GM18870 (cell line): ENCODE measurements around the gene CLDN7.

ENCODE experiments used
- ATAC-seq: cut with Tn5 transposase; IDR thresholded peaks from one replicate; pipeline ENCODE4 v1.9.1; 2021; ENCODE audit warnings: moderate library complexity; ENCODE audit not compliant: unreplicated experiment

CLDN7 gene

DNA sequence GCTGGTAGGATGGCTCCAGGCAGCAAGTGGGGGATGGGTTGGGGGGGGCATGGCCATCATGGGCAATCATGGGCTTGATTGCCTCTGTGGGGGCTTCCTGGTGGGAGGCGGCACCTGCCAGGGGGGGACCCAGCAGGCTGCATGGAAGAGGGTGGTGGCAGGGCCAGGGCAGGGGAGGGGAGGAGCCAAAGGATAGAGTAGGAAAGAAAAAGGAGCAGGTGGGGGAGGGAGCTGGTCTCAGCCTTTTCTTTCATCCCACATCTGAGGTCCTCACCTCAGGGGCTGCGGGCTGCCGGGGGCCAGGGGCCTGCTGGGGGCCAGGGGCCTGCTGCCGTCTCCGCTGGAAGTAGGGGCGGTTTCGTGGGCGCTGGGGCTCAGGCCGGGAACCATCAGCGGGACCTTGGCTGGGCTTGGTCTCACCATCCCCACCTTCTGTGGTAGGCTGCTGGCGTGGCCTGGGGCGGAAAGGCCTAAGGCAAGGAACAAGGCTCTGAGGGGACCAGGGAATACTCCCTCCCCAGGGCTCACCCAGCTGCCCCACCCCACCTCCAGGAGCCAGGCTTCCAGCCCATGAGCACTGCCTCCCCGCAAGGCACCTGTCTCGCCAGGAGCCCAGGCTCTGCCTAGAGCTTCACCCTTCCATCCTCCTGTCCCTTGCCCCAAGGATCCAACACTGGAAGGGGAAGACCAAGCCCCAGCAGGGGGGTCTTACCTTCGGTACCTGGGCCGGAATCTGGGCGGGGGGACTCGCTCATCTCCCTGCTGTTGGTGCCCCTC lies 27.2 kb upstream of the CLDN7 start:
- no peak for ATAC-seq

DNA sequence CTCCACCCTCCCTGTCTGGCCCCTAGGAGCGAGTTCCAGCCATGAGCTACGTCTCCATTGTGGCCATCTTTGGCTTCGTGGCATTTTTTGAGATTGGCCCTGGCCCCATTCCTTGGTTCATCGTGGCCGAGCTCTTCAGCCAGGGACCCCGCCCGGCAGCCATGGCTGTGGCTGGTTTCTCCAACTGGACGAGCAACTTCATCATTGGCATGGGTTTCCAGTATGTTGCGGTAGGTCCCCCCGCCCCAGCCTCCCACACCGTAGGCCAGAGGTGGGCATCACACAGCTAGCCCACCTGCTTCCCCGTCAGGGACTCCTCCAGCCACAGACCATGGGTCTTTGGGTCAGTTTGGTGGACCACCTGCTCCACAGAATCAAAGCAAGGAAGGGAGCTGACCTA lies 23.4 kb upstream of the CLDN7 start:
- ATAC-seq, result no peak

DNA sequence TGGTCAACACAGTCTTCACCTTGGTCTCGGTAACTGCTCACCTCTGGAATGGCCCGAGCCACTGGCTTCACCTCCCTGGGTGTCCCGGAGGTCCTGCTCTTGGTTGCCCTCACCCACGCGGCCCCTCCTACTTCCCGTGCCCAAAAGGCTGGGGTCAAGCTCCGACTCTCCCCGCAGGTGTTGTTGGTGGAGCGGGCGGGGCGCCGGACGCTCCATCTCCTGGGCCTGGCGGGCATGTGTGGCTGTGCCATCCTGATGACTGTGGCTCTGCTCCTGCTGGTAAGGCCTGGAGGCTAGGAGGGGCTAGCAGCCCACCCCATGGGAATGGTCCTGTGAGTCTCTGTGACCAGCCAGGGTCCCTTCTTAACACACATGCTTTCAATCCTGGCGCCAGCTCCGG lies 22.6 kb upstream of the CLDN7 start:
- ATAC-seq, result no peak

DNA sequence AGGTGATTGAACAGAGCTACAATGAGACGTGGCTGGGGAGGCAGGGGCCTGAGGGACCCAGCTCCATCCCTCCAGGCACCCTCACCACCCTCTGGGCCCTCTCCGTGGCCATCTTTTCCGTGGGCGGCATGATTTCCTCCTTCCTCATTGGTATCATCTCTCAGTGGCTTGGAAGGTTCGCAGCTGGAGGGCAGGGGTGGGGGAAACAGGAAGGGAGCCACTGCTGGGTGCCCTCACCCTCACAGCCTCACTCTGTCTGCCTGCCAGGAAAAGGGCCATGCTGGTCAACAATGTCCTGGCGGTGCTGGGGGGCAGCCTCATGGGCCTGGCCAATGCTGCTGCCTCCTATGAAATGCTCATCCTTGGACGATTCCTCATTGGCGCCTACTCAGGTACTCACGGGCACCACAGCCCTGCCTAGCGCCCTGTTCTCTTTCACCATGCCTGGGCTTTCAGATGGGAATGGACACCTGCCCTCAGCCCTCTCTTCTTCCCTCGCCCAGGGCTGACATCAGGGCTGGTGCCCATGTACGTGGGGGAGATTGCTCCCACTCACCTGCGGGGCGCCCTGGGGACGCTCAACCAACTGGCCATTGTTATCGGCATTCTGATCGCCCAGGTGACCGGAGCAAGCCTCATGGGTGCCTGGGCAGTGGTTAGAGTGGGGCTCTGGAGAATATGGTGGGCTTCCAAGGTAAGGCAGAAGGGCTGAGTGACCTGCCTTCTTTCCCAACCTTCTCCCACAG lies 21.4 kb upstream of the CLDN7 start:
- ATAC-seq, result no peak

DNA sequence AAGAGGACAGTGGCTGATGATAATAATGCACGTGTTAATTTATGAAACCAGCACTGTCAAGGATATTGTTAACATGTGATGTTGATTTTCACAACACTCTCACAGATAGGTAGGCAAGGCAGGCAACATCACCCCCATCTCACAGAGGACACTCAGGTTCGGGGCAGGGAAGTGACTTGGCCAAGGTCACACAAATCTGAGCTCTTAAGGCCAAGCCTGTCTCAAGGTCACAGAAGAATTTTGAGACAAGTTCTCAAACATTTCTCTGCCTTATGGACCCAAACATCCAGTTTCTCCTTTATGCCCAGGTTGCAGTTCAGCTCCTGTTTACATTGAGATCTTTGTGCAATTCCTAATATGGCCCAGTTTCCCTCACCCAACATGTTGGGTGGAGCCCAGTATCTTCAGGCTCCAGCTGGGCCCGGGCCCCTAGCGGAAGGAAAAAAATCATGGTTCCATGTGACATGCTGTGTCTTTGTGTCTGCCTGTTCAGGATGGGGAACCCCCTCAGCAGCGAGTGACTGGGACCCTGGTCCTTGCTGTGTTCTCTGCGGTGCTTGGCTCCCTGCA lies 20.6 kb upstream of the CLDN7 start:
- no peak for ATAC-seq

DNA sequence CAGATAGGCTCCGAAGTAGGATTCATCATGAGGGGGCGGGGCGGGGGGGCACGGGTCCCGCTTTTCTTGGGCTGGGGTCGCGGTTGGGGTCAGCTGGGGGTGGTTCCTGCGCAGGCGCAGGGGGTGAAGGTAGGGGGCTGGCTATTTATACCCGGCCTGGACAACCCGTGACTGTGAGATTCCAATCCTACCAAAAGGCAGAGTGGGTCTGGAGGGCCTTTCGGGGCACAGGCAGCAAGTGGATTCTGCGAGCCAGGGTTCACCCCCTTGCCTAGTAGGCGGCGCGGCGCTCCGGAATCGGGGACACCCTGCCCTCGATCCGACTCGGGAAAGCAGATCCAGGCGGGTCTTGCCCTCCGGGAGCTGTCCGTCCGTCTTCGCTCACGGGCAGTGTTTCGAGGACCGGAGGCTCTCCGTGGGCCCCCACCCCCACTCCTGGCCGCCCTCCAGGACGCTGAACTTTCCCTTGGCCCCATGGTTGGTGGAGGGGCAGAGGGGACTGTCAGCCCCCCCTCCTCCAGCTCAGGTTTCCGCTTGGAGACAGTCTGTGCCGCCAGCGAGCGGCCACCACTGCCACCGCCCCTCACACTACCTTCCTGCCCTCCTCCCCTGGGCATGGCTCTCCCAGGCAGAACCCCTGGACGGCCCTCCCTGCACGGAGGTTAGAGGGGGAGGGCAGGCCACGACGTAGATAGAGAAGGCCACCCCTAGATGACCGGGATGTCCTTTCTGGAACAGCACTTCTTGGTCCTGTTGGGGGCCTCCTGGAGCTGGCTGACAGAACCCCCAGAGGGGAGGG lies 19.9 kb upstream of the CLDN7 start:
- ATAC-seq, result no peak

DNA sequence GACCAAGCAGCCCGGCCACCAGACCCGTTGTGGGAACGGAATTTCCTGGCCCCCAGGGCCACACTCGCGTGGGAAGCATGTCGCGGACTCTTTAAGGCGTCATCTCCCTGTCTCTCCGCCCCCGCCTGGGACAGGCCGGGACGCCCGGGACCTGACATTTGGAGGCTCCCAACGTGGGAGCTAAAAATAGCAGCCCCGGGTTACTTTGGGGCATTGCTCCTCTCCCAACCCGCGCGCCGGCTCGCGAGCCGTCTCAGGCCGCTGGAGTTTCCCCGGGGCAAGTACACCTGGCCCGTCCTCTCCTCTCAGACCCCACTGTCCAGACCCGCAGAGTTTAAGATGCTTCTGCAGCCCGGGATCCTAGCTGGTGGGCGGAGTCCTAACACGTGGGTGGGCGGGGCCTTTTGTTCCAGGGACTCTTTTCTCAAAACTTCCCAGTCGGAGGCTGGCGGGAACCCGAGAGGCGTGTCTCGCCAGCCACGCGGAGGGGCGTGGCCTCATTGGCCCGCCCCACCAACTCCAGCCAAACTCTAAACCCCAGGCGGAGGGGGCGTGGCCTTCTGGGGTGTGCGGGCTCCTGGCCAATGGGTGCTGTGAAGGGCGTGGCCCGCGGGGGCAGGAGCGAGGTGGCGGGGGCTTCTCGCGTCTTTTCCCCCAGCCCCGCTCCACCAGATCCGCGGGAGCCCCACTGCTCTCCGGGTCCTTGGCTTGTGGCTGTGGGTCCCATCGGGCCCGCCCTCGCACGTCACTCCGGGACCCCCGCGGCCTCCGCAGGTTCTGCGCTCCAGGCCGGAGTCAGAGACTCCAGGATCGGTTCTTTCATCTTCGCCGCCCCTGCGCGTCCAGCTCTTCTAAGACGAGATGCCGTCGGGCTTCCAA lies 19.0 kb upstream of the CLDN7 start, which contains the start of gene SLC2A4:
Gene SLC2A4 (plus strand): TSS at position 645 of the 879 bp plus-strand sequence. CDS start 217 bp downstream, at position 862.
- no peak for ATAC-seq

DNA sequence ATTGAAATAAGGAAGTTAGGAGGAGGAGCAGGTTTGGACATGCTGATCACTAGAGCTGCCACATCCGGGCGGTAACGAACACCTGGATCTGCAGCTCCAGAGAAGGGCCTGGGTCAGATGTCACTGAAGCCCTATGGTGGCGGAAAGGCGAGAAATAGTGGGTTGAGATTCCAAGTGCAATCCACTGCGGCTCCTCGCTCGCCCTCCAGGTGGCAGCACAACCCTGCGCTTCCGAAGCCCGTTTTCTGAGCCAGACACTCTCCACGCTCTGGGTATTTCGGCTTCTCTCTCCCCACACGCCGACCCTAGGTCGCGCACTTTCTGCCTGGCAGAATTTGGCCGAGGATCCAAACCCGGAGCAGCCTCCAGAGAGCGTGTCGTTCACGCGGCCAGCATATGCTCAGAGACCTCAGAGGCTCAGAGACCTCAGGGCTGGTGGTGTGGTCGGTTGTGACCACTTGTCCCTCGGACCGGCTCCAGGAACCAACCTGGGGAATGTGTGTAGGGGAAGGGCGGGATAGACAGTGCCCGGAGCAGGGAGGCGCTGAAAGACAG lies 18.3 kb upstream of the CLDN7 start:
- no peak for ATAC-seq

DNA sequence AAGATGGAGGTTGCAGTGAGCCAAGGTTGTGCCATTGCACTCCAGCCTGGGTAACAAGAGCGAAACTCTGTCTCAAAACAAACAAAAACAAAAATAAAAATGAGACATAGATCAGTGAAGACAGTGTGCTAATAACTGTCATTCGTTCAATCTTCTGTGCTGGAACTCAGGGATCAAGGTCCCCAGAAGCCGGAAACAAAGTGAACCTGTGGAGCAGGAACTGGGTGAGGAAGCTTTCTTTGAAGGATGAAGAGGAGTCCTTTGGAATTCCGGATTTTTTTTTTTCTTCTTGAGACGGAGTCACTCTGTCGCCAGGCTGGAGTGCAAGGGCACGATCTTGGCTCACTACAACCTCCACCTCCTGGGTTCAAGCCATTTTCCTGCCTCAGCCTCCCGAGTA lies 17.2 kb upstream of the CLDN7 start:
- ATAC-seq, result no peak

DNA sequence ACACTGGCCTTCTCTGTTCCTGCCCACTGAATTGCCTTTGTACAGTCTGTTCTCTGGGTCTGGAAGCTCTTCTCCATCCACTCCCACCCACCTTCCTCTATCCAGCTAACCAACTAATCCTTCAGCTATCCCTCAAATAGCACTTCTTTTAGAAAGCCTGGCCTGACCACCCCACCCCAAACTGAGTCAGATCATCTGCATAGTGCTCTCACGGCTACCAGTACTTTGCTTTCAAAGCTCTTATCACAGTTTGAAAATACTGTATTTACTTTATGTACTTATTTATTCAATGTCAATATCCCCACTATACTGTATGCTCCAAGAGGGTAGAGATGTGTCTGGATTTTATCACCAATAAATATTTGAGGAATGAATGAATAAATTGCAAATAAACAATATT lies 4.5 kb upstream of the CLDN7 start:
- no peak for ATAC-seq

DNA sequence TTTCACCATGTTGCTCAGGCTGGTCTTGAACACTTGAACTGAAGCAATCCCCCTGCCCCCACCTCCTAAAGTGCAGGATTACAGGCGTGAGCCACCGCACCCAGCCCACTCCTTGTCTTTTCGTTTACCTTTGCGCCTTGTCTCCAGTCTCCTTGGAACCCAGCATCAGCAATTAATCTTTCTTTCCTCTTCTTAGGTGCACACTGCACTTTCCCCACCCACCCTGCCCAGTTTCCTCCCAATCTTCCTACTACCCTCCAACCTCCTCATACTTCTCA lies 1.5 kb upstream of the CLDN7 start:
- ATAC-seq, result no peak

DNA sequence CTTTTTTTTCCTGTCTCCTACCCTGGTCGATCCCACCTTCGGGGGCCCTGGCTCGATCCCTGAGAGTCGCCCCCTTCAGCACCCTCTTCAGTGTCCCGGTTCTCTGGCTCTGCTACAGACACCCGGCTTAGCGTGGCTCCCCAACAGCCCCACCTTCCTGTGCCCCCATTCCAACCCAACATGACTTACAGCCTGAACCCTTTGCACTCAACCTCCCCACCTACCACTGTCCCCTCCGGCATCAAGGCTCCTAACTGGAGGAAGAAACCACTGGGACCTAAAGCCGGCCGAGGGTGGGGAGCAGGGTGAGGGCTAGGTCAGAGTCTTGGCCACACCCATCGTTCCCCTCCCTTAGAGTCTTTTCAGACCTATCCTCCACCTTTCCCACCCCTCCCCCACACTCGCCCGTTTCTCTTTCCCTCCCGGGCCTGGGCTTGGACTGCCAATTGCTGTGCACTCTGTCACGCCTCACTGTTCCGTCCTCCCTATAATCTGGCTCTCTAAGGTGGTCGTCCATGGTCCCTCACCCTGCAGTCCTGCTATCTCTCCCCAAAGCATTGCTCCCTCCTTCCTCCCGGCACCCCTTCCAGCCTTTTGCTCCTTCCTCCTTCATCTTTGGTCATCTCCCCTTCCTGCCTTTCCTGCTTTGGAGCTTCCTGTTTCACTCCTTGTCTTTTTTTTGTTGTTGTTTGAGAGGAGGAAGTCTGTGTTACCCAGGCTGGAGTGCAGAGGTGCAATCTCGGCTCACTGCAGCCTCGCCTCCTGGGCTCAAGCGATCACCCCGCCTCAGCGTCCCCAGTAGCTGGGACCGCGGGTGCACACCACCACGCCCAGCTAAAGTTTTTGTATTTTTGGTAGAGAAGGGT lies 890 bp upstream of the CLDN7 start:
- no peak for ATAC-seq

DNA sequence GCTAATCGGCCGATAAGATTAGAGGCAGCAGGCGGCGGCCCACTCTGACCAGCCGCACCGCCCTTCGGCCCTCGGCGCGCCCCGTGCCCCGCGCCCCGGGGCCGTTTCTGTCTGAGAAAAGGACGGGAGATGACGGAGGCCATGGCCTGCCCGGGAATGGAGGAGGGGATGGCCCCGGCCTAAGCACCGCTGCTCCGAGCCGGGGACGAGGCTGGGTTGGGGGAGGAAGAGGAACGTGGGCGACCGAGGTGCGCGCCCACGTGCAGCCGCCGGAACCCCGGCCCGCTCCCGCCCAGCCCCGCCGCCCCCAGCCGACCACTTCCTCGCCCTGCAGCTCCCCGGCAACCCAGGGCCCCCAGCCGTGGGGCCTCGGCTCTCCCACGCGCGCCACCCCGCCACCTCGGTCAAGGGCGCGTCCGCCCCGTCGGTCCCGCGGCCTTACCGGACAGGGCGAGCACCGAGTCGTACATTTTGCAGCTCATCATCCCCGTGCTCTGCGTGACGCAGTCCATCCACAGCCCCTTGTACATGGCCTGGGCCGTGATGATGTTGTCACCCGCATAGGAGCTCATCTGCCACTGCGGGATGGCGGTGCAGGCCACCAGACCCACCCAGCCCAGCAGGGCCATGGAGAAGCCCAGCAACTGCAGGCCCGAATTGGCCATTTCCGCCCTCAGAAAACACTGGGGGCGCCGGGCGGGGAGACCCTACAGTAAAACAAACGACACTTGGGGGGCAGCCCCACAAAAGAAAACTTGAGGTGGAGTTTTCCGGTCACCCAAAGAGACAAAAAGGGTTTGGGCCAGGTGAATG lies 693 bp downstream of the CLDN7 start:
- no peak for ATAC-seq

DNA sequence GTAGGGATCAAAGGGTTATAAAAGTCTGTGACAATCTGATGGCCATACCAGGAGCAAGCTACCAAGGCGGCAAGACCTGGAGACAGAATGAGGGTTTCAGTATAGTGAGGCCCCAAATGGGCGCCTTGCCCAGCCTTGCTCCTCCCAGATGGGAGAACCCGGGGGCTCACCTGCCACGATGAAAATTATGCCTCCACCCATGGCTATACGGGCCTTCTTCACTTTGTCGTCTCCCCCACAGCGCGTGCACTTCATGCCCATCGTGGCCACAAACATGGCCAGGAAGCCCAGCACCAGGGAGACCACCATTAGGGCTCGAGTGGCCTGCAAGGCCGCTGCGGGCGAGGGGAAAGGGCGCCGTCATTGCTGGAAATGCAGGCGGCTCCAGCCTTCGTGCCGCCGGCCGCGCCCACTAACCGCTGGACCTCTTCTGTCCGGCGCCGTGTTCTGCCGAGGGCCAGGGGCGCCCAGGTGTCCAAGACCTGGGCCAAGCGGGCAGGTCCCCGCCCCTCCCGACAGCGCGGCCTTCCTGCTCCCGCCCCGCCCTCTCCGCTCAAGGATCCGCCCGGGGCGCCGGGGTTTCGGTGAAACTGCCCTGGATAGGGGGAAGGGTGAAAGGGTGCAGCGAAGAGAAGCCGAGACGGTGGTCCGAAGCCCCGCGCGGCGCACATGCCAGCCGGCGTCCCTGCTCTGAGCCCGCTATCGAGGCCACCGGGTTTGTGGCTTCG lies 1.5 kb downstream of the CLDN7 start:
- ATAC-seq, result no peak

DNA sequence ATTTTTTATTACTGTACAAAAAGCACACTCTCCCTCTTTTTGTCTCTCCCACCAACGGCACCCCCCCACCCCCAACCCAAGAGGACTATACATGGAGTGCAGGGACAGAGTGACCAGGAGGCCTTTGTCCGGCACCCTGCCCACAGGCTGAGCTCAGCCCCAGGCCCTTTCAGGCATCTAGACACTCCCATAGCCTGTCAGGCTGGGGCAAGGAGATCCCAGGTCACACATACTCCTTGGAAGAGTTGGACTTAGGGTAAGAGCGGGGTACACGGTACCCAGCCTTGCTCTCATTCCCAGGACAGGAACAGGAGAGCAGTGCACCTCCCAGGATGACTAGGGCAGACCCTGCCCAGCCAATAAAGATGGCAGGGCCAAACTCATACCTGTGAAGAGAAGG lies 2.1 kb downstream of the CLDN7 start:
- ATAC-seq, result no peak

DNA sequence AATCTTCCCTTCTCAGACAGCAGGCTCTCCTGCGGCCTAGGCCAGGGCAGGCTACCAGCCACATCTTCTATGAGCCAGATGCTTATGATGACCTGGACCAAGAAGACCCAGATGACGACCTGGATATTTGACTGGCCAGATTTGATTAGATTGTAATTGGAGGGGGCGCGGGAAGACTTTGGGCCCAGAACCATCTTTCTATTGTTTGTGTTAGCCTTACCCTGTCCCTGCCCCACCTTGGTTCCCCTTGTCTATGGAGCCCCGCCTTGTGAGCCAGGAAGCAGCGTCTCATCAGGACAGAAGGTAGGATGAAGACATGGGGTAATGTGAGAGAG lies 2.8 kb downstream of the CLDN7 start:
- no peak for ATAC-seq

DNA sequence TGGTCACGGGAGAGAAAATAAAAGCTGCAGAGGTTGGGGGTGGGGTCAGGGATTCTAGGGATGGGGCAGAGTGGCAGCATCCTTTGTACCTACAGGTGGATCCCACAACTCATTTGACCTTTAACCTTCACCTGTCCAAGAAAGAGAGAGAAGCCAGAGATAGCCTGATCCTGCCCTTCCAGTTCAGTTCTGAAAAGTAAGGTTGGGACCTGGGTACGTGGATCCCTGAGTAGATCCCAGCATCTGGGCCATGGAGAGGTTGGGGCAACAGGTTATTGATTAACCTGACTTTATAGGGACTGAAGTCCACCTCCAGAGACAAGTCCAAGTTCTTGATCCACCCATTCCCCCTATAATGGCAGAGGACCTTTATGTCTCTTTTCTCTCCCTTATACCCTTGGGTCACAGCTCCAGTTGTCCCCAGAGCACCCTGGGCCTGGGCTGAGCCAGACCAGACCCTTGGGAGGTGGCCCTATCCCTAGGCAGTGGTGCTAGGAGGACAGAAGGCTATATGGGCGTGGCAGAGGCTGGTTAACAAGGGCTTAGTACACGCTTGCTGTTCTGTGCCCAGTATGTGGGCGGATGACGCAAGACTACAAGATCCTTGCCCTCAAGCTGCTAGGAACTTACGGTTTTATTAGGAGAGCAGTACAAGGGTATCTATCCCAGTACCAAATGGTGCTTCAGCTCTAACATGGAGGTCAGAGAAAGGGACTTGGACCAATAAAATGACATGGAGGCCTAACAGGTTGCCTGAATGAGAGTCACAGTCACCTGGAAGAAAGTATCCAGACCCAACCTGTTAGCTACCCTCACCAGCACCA lies 3.3 kb downstream of the CLDN7 start:
- no peak for ATAC-seq
